GM21786 (cell line): ENCODE measurements around the gene DHX35.

Source experiments
- ATAC-seq: cut with Tn5 transposase; IDR thresholded peaks from one replicate; pipeline ENCODE4 v1.9.1; 2021; ENCODE audit not compliant: unreplicated experiment

The DHX35 gene

DNA sequence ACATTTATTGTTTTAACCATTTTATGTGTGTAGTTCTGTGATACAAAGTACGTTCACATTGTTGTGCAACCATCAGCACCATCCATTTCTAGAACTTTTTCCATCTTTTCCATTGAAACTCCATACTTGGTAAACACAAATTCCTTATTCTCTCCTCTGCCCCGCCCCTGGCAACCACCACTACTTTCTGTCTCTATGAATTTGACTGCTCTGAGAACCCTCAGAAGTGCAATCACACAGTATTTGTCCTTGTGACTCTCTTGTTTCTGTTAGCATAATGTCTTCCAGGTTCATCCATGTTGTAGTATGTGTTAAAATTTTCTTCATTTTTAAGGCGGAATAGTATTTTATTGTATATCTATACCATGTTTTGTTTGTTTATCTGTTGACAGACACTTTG, 56.9 kb downstream of the DHX35 start:
- no peak for ATAC-seq

DNA sequence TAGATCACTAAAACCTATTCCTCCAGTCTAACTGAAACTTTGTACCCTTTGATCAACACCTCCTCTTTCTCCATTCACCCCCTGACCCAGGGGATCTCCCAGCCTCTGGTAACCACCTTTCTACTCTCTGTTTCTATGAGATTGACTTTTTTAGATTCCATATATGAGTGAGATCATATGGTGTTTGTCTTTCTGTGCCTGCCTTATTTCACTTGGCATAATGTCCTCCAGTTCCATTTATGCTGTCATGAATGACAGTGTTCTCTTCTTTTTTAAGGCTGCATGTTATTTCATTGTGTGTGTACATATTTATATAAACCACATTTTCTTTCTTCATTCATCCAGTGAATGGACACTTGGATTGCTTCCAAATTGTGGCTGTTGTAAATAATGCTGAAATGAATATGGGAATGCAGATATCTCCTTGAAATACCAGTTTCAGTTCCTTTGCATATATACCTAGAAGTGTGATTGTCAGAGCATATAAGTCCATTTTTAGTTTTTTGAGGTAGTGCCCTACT, 57.7 kb downstream of the DHX35 start:
- ATAC-seq = peak; percentile 83

DNA sequence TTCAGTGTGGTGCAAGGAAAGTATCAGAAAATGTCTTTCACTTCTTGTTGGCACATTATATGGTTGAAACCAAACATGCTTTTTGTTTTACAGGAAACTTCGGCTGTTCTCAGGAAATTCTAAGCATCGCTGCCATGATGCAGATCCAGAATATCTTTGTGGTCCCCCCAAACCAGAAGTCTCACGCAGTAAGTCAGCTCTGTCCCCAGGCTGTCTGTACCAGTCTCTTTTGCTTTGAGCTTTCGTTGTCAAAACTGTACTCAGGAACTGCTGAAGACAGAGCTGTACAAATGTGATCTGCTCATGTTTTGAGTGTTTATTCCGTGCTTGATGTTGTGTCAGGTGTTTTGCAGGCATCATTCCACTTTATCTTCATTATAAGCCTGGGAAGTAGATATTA, 59.6 kb downstream of the DHX35 start:
- no peak for ATAC-seq

DNA sequence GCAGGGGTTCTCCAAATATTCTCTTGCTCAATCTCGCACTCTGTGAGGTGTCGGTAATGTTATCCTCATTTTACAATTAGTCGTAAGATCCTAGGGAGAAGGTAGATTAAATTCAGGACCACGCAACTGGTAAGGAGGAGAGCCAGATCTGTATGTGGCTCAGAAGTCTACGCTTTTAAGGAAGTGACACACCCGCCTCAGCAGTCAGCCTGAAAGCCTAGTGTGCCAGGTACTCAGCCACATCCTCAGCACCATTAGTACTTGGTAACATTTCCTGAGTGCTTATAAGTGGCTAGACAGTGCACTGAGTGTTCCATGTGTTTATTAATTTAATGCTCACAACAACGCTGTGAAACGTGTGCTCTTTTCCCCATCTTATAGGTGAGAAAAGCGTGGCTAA, 63.7 kb downstream of the DHX35 start:
- no peak for ATAC-seq

DNA sequence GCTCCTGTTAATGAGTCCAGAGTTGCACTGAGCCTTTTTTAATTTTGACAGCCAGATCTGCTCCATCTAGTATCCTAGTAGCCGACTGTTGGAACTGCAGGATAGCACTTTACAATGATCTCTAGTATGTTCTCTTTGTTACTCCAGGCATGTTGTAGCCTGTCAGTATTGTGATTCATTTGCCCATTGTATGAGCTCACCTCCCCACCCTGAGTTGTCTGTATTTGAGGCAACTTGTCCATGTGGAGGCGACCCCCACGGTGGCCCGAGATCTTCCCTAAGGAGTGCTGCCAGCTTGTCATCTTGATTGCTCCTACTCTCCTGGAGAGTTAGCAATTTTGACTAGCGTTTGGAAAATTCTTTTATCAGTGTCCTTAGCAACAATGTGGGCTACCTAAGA, 67.2 kb downstream of the DHX35 start:
- no peak for ATAC-seq

DNA sequence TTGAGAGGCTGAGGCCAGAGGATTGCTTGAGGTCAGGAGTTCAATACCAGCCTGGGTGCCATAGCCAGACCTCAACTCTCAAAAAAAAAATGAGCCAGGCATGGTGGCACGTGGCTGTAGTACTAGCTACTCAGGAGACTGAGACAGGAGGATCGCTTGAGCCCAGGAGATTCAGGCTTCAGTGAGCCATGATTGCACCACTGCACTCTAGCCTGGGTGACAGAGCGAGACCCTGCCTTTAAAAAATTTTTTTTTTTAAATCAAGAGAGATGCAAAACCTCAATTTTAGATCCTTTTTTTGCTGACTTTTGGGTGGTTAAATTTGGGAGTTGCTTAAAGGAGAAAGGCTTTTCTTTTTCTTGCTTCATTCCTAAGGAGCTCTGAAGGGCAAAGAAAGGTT, 70.9 kb downstream of the DHX35 start:
- ATAC-seq = no peak

DNA sequence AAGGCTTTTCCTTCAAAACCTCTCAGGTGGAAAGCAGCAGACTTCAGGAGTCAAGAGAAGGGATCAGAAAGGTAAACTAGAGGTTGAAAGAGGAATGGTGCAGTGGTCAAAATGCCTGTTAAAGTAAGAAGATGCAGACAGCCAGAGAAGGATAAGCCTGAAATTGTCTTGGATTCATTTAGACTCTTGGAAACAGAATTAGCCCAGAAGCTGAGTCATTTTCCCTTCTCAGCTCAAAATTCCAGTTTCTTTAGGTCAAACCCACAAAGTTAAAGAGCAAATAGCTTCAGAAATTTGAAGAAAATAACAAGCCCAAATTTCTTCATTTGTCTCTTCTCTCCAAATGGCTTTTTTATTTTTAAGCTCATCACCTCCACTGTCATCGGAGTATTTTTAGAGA, 73.9 kb downstream of the DHX35 start:
- ATAC-seq = no peak

DNA sequence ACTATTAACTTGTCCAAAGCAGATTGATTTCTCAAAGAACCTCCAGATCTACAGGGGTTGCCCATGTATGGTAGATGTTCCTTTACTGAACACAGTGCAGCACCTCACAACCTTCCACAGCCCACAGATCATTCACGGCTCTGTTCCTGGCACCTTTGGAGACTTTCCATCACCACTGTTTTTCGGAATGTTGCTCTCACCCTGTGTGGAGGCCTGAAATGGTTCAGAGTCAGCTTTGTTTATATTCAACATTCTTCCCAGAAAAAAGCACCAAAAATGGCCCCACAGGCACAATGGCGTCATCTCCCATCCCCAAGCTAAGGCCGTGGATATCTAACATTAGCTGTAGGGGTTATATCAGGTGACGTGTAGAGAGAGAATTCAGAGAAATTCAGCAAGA, 74.7 kb downstream of the DHX35 start:
- ATAC-seq = no peak

DNA sequence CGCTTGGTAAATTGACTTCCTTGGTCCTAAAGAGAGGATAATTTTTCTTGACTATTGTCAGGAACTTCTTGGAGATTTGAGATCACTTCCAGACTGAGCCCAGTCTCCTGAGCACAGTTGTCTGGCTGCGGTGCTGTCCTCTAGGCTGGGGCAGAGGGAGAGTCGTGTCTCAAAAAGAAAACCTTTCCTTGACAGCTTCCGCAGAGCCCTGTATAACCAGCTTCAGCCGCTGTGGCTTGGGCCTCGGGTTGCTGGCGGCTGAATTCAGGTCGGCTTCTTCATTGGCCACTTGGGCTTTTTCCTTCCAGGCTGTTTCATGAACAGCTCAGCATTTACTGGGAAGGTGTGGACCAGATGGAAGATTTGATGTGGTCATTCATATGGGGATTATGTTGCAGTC, 75.9 kb downstream of the DHX35 start:
- no peak for ATAC-seq

DNA sequence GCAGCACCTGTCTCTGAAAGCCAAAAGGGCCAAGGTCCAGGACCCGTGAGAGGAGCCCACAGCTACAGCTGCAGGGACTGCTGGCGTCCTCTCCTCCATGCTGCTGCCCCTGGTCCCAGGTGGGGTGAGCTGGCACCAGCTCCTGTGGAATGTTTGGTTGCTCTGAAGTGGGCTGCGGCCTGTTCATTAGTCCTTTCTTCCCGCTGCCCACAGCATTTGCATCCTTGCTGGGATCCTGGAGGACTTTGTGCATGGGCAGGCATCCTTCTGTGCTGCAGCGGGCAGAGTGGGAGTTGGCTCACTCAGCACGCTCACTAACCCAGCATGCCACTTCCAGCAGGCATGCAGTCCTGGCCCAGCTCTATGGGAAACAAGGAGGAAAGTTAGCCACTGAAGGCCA, 76.4 kb downstream of the DHX35 start:
- ATAC-seq = no peak

DNA sequence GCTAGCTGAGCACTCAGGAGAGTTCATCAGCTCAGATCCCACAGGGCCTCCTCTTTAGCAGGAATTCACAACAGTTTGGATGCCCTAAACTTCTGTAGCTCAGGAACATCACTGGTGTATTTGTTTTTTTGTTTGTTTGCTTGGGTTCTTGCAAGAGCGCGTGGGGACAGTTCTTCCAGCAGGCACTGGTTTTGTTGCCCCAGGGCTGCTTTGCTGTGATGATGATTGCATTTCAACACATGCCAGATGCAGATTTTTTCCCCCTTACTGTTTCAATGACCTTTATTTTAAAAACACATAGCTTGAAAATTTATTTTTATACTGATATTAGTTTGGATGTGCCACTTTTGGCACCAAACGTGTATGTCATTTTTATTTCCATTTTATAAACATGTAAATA, 77.1 kb downstream of the DHX35 start:
- ATAC-seq = no peak

DNA sequence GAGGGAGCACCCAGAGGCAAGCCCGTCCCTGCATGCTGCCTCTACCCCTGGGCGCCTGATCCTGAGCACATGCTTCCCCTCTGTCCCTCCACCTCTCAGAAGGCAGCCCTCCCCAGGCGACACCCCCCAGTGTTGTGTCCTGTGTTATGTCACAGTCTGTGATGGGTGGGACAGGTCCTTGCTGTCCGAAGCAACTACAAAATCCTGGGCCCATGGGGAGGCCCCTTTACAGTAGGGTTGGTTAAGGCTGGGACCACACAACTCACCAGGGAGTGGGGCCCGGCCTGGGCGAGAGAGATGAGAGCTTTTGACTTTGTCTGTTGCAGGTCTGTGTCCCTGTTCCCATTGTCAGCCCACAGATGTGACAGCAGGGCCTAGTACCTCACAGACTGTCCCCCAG, 78.0 kb downstream of the DHX35 start:
- no peak for ATAC-seq

DNA sequence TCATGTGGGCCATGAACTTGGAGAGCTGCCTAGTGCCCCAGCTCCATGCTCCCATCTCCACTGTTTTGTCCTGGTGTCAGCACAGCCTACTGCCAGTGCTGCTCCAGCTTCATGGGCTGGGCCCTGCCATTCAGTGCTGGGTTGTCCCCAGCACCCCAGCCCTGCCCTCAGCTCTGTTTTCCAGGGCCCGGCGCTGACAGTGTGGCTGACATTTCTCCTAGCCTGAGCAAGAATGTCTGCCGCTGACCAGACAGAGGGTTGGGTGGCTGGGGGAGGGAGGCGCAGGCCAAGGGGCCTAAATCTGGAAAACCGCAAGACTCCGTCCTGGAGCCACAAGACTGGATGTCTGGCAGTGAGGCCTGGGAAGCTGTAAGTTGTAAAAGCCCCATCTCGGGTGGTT, 78.9 kb downstream of the DHX35 start:
- no peak for ATAC-seq

DNA sequence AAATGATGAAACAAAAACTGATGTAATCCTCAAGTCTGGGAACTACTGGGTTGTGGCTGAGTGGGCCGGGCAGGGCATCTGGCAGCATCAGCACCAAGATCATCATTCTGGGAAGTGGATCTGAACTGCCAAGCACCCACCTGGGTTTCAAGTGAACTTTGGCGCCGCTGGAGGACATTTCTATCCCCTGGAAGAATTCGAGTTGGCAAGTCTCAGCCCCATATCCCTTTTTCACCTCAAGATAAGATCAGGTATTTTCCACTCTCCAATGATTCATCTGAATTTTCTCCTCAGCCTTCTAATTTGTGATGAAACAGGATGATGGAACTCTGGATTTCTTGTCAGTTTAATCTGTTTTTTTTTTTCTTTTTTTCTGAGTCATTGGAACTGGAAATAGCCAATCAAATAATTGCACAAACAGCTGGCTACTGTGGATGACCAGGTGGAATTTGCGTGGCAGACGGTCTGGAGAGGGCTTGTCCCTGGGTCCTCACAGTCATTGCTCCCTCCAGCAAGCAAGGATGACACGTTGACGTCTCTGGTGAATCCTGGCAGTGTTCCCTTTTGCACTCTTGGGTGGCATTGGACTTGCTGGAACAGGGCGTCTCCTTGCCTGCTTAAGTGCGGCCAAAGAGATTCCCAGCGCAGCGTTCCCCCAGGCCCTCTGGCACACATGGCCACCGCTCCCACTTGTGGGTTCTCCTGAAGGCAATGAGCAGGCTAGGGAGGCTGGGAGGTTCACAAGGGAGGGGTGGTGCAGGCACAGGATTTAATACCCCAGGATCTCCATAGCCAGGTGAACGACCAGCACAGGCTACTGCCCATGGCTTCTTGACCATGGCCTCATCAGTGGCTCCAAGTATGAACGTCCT, 80.4 kb downstream of the DHX35 start:
- no peak for ATAC-seq

DNA sequence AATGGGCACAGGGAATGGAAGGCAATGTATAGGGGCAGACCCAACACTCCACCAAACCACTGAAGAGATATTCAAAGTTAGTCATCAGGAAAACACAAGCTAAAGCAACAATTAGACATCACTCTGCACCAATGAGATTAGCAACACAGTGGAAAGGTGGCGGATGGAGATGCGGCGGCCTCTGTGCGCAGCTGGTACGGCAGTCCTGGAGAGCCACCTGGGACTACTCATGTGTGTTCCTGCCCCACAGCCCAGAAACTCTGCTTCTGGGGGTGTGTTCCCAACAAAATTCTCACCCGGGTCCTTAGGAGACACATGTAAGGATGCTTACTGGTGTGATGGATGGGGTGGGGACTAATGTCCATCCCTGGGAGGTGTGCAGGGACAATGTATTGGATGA, 82.4 kb downstream of the DHX35 start:
- ATAC-seq = no peak

DNA sequence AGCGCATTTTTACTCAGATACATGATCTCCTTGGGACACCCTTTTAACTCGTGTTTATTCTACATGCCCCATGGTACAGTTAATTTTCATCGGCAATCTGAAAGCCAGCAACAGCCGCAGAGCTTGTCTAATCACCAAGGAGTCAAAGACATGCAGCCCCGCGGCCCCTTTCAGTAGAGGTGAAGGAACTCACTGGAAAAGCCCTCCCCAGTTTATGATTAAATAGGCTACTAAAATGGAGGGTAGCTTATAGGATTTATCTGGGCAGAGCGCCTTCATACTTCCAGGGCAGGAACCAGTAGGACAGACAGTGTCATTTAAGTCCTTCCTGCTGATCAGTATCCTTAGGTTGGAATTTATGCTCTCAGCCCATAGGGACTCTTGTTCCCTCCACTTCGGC, 83.5 kb downstream of the DHX35 start:
- no peak for ATAC-seq

DNA sequence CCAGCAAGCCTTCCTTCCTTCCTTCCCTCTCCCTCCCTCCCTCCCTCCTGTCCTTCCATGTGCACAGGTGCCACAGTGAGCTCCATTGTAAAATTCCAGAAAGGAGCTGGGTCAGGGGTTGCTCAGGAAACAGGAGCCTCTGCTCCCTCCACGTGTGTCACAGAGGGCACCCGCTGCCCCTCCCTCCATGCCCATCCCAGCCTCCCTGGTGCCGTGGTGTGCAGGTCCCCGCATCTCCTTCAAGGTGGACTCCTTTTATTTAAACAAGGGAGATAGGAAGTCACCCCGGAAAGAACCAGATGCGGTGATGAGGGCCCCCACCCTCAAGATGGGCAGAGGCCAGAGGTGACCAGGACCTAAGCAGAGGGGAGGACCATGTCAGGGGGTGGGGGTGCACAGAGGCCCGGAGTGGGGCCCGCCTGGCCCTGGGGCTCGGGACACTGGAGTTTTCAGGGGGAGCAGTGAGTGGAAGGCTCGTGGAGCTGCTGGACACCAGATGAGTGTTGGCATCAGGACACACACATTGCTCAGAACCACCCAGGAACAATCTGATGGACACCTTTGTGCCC, 85.4 kb downstream of the DHX35 start:
- no peak for ATAC-seq

DNA sequence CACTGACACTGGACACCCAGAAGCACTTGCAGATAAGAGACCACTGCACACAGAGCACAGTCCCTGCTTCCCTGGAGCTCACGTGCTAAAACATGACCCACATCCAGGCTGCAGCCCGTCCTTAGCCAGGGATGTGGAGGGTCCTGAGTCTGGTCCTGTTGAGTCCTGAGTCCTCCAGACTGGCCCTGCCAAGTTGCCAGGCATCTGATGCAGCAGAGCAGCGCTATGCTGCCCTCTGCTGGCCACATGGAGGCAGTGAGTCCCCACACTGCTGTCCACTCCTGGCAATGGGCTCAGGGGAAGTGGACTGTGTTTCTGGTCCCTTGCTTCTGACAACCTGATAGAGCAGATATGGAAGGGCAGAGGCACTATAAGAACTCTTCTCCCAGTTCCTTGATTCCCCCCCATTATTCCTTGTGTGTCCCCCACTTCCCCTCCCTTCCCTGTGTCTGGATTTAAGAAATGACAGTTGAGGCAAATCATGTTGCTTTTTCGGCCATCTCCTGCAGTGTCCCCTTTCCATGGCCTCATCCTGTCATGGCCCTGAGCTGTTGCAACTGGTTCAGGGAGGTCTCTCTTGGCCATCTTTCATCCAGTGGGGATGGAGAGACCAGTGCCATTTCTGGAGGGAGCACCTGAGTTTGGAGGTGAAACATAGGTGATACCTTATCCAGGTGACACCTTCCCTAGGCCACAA, 86.0 kb downstream of the DHX35 start:
- ATAC-seq = no peak

DNA sequence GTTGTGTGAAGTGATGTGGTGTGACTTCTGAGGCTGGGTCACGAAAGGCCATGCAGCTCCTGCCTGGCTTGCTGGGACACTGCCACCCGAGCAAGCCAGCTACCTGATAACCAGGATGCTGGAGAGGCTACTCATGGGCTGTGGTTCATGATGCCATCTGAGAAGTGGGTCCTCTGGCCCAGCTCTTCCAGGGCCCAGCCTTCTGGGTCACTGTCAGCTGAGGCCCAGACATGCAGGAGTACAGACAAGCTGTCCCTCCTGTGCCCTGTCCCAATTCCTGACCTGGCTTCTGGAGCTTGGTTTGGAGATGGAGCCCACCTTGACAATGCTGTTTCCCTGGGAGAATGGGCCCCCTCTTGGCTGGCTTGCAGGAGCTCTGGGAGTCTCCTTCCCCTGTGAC, 87.0 kb downstream of the DHX35 start:
- no peak for ATAC-seq

DNA sequence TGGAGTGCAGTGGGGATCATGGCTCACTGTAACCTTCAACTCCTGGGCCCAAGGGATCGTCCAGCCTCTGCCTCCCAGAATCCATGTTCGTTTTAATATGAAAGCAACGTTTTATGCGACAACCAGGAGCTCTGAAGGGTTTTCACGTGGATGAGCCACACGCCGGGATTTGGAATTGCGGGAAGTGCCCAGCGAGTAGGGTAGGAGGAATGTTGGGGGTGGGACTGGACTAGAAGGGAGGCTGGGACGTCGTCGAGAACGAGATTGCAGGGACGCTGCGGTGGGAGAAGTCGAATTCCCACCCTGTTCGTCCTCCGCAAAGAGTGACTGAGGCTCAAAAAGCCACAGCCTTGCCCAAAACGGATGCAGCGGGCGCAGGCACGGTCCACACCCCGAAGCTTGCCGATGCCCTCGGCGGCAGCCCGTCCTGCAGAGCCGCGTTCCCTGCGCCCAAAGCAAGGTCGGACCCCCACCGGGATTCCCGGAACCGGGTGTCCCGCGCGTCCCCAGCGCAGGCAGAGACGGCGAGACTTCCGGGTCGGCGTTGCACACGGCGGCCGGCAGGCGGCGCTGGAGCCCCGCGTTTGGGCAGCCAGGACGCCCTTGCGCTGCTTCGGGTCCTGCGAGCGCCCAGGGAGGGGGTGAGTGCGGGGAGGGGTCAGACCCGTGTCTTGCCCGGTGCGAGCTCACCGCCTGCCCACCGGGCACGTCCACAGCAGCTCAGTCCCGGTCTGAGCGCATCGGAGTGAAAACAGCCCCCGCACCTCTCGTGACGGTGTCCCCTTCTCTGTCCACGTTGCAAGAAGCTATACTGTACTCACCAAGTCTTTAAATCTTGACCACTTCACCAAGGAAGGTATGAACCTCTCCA, 87.8 kb downstream of the DHX35 start:
- peak; percentile 69 for ATAC-seq

DNA sequence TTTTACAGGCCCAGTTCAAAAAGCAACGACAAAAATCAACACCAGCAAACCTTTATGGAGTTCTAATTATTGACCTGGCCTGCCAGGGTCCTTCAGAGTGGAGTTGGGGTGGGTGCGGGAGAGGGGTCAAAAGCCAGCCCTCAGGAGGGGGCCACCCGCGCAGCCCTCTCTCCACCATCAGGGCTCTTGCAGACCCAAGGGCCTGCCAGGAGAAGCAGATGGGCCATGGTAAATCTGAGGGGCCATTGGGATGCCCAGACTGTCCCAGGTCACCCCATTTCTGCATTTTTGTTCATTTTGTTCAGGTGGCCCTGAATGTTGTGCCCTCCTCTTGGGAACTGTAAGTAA, 88.4 kb downstream of the DHX35 start:
- ATAC-seq = no peak
